A549 (cell line): Measurements from ENCODE around the gene CCT5. TPM values are rescaled to one million over a fixed set of nuclear protein-coding genes. Genes with fewer than 3 reads are reported as not detected.

Source experiments
- ATAC-seq, 2 experiments: fragments of 200-7000 bp in 1 of 2; fragments of >200 bp in 1 of 2; cut with Nextera tagmentation in 1 of 2; cut with Tn5 transposase in 1 of 2; 3 replicates each; pipeline versions ENCODE4 v1.8.0 to v1.9.1; 2018 to 2020; ENCODE audit warnings: mild to moderate bottlenecking in 1 of 2, moderate library complexity in 1 of 2
- CTCF ChIA-PET: fragments of 300-600 bp; sonication (Branson Sonifier 250); formaldehyde crosslinking; extraction: SDS; loops from one replicate; lab custom pipeline; 2021; ENCODE audit warnings: antibody characterized with exemption, inconsistent platforms; lab: Yijun Ruan, JAX
- POLR2A ChIA-PET: fragments of 350-600 bp; formaldehyde crosslinking; extraction: SDS; loops from one replicate; lab custom pipeline; 2021; ENCODE audit warnings: antibody characterized with exemption, inconsistent platforms; lab: Yijun Ruan, JAX
- DNase-seq, 2 experiments: peaks; one replicate each; pipeline versions ENCODE4 v3.0.0 to v3.0.0-alpha.2; 2011 to 2016; ENCODE audit warnings: low read depth in 1 of 2, low spot score in 1 of 2
- FAIRE-seq: peaks from 2 replicates; lab custom pipeline; 2011; peaks lifted over from hg19 to GRCh38; lab: Jason Lieb, UNC
- H3K27ac ChIP-seq, 2 experiments: fragments of >200 bp; sonication (Bioruptor Twin); formaldehyde crosslinking; 3 replicates each; pipeline ENCODE4 v1.5.1; 2016 to 2017
- H3K4me1 ChIP-seq: fragments of >200 bp; sonication (Bioruptor Twin); formaldehyde crosslinking; 3 replicates; pipeline ENCODE4 v1.6.1; 2016
- H3K4me2 ChIP-seq: fragments of >200 bp; sonication (Bioruptor Twin); formaldehyde crosslinking; 3 replicates; pipeline ENCODE4 v1.6.1; 2016
- H3K4me3 ChIP-seq: fragments of >200 bp; sonication (Bioruptor Twin); formaldehyde crosslinking; 3 replicates; pipeline ENCODE4 v1.5.1; 2016
- H3K9me3 ChIP-seq: fragments of >200 bp; sonication (Bioruptor Twin); formaldehyde crosslinking; 3 replicates; pipeline ENCODE4 v1.6.1; 2016
- BHLHE40 ChIP-seq: IDR thresholded peaks from 2 replicates; pipeline ENCODE4 v1.6.1; 2012; ENCODE audit warnings: low read depth, low read length, inconsistent platforms
- CBX2 ChIP-seq: fragments of 200-600 bp; sonication (generic); IDR thresholded peaks from 2 replicates; pipeline ENCODE4 v1.6.1; 2016; ENCODE audit warnings: low read depth, mild to moderate bottlenecking, borderline replicate concordance
- CBX8 ChIP-seq: fragments of 200-600 bp; sonication (generic); IDR thresholded peaks from 2 replicates; pipeline ENCODE4 v1.6.1; 2016
- EHF ChIP-seq: fragments of 250-450 bp; sonication (Bioruptor Pico); IDR thresholded peaks from 2 replicates; pipeline ENCODE4 v1.5.0; 2020; ENCODE audit warnings: mild to moderate bottlenecking
- EHMT2 ChIP-seq: fragments of 200-600 bp; sonication (generic); IDR thresholded peaks from 2 replicates; pipeline ENCODE4 v1.6.1; 2016; ENCODE audit warnings: antibody characterized with exemption, low read depth, mild to moderate bottlenecking, moderate library complexity
- FOSB ChIP-seq: fragments of 250-450 bp; sonication (Bioruptor Pico); IDR thresholded peaks from 2 replicates; pipeline ENCODE4 v1.5.0; 2020; ENCODE audit warnings: mild to moderate bottlenecking, moderate library complexity
- FOSL2 ChIP-seq, 2 experiments: fragments of 450-650 bp in 1 of 2; fragments of >200 bp in 1 of 2; sonication (Bioruptor Twin) in 1 of 2; formaldehyde crosslinking; IDR thresholded peaks; 2 replicates each; pipeline versions ENCODE4 v1.5.0 to v1.6.1; 2016 to 2020; ENCODE audit warnings: mild to moderate bottlenecking in 1 of 2, moderate library complexity in 1 of 2
- HES2 ChIP-seq: fragments of >200 bp; sonication (Bioruptor Twin); formaldehyde crosslinking; IDR thresholded peaks from 2 replicates; pipeline ENCODE4 v1.6.1; 2016
- HMGXB4 ChIP-seq: fragments of 250-450 bp; sonication (Bioruptor Pico); IDR thresholded peaks from 2 replicates; pipeline ENCODE4 v1.5.0; 2021; ENCODE audit warnings: mild to moderate bottlenecking, moderate library complexity, borderline replicate concordance
- HOXB5 ChIP-seq: fragments of 250-450 bp; sonication (Bioruptor Pico); IDR thresholded peaks from 2 replicates; pipeline ENCODE4 v1.5.0; 2020; ENCODE audit warnings: mild to moderate bottlenecking, moderate library complexity
- JUN ChIP-seq, 2 experiments: fragments of >200 bp; sonication (Bioruptor Twin); formaldehyde crosslinking; IDR thresholded peaks; 2 replicates in 1 of 2; 3 replicates in 1 of 2; pipeline ENCODE4 v1.6.1; 2016 to 2017
- KDM1A ChIP-seq: fragments of 200-600 bp; sonication (generic); IDR thresholded peaks from 2 replicates; pipeline ENCODE4 v1.6.1; 2016; ENCODE audit warnings: low read depth, mild to moderate bottlenecking
- NFE2L2 ChIP-seq: fragments of 150-350 bp; conservative IDR thresholded peaks from 2 replicates; pipeline ENCODE4 v1.6.1; 2014; ENCODE audit warnings: low read length
- PHF8 ChIP-seq: fragments of 200-600 bp; sonication (generic); IDR thresholded peaks from 2 replicates; pipeline ENCODE4 v1.6.1; 2016; ENCODE audit warnings: low read depth, mild to moderate bottlenecking, antibody characterized with exemption, moderate library complexity, borderline replicate concordance
- POLR2A ChIP-seq: IDR thresholded peaks from 2 replicates; pipeline ENCODE4 v1.6.1; 2012; ENCODE audit warnings: mild to moderate bottlenecking, low read length
- POLR2AphosphoS2 ChIP-seq: conservative IDR thresholded peaks from 2 replicates; pipeline ENCODE4 v1.6.1; 2012; ENCODE audit warnings: low read length, improper control_type of control experiment, inconsistent platforms
- RARB ChIP-seq: fragments of 250-450 bp; sonication (Bioruptor Pico); IDR thresholded peaks from 2 replicates; pipeline ENCODE4 v1.8.0; 2021; ENCODE audit warnings: mild to moderate bottlenecking, moderate library complexity
- RNF2 ChIP-seq: fragments of 200-600 bp; sonication (generic); IDR thresholded peaks from 2 replicates; pipeline ENCODE4 v1.6.1; 2016; ENCODE audit warnings: low read depth, mild to moderate bottlenecking, antibody characterized with exemption, moderate library complexity, borderline replicate concordance
- SMC3 ChIP-seq: fragments of >200 bp; sonication (Bioruptor Twin); formaldehyde crosslinking; IDR thresholded peaks from 3 replicates; pipeline ENCODE4 v1.6.1; 2018; ENCODE audit warnings: inconsistent platforms
- SREBF2 ChIP-seq: fragments of 450-650 bp; IDR thresholded peaks from 2 replicates; pipeline ENCODE4 v1.6.1; 2014; ENCODE audit warnings: mild to moderate bottlenecking, moderate library complexity
- TP53 ChIP-seq: fragments of 250-450 bp; sonication (Bioruptor Pico); IDR thresholded peaks from 2 replicates; pipeline ENCODE4 v1.5.0; 2021; ENCODE audit warnings: mild to moderate bottlenecking, moderate library complexity
- ZFP36 ChIP-seq: fragments of 450-650 bp; IDR thresholded peaks from 2 replicates; pipeline ENCODE4 v1.6.1; 2014; ENCODE audit warnings: borderline replicate concordance; ENCODE audit not compliant: partially characterized antibody
- ZNF302 ChIP-seq: fragments of 250-450 bp; sonication (Bioruptor Pico); IDR thresholded peaks from 2 replicates; pipeline ENCODE4 v1.9.0; 2021; ENCODE audit warnings: inconsistent platforms, mild to moderate bottlenecking, moderate library complexity
- WGBS: methylation state at CpG from one replicate; pipeline ENCODE4 v1.1.6; 2017; ENCODE audit errors: missing lambda C conversion rate; 5-methylcytosine and 5-hydroxymethylcytosine counted together
- polyA plus RNA-seq, 4 experiments: library from polyadenylated mRNA; depleted of rRNA in 3 of 4; stranded (reverse); fragments of >200 nt; fragmentation: RNase III in 1 of 4; extraction: RNeasy Plus Mini Kit Qiagen cat#74134 plus additional on column Dnase treatment in 1 of 4; gene quantifications; 2 replicates in 3 of 4; 3 replicates in 1 of 4; pipeline ENCODE4 v1.2.3, GENCODE V29; 2011 to 2017
- TF ChIP-seq, protein P1 (sequence below): fragments of 250-450 bp; sonication (Bioruptor Pico); IDR thresholded peaks from 2 replicates; pipeline ENCODE4 v1.5.0; 2020; ENCODE audit warnings: low read depth, mild to moderate bottlenecking, moderate library complexity

CCT5 gene
- polyA plus RNA-seq, 2 of the 4 experiments (the other 2 are of a cell fraction), result 730 to 858 TPM

DNA sequence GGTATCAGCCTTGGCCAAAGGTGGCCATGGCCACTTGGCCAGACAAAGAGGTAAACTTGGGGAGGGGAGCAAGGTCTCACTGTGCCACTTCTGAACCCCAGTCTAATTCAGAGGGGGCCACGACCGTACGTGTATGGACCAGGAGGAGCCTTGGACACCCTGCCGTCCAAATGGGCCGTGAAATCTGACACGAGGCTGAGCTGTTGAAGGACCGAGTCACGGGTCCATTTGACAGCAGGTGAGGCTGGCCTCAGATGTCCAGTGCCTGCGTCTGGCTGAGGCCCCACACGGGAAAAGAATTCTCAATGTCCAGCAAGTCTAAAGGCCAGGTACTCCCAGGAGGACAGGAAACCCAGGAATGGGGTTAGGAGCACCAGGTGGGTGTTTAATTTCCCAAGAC is 39.9 kb downstream of the CCT5 start:
- Histone ChIP-seq H3K9me3 (no peaks in the 10 kb centered on the region), H3K27ac (no peak overlapping the region), H3K4me2 (no peak overlapping the region), H3K4me3 (no peak overlapping the region), H3K4me1 (peaks cover 5% of the 10 kb centered on the region; the same call in 1 of the 3 replicates)
- no peak for TF ChIP-seq JUN (IDR thresholded peaks at IDR 0.05)
- no peak for TF ChIP-seq SREBF2
- TF ChIP-seq TP53 (CRISPR knock-in tag), result no peak
- TF ChIP-seq NFE2L2, result no peak
- no peak for TF ChIP-seq HOXB5 (CRISPR knock-in tag)
- no peak for TF ChIP-seq SMC3
- no peak for TF ChIP-seq ZFP36
- no peak for TF ChIP-seq KDM1A
- no peak for TF ChIP-seq FOSB (CRISPR knock-in tag)
- TF ChIP-seq, protein P1, sequence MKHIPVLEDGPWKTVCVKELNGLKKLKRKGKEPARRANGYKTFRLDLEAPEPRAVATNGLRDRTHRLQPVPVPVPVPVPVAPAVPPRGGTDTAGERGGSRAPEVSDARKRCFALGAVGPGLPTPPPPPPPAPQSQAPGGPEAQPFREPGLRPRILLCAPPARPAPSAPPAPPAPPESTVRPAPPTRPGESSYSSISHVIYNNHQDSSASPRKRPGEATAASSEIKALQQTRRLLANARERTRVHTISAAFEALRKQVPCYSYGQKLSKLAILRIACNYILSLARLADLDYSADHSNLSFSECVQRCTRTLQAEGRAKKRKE (CRISPR knock-in tag), result no peak
- TF ChIP-seq HES2, result no peak
- TF ChIP-seq CBX2, result no peak
- no peak for TF ChIP-seq EHF (CRISPR knock-in tag)
- TF ChIP-seq ZNF302, result no peak
- TF ChIP-seq EHMT2, result no peak
- no peak for TF ChIP-seq POLR2A
- no peak for TF ChIP-seq HMGXB4
- no peak for TF ChIP-seq PHF8
- CTCF ChIA-PET, result interaction anchor here (0.5 to 1.7 kb wide), 3 partner anchors 9 to 134 kb away, joined by 3 to 10 read pairs (median 3); no protein-coding TSS in a partner anchor
- POLR2A ChIA-PET, result no interaction called here
- ATAC-seq (no peak), DNase-seq (no peak), FAIRE-seq (no peak)
- WGBS, result 91% methylated on average over 10 of the region's 10 CpGs

- ChIA-PET POLR2A (no interaction called here), CTCF (interaction anchor here (0.9 to 1.7 kb wide), 2 partner anchors 9 to 134 kb away, joined by 3 to 10 read pairs; no protein-coding TSS in a partner anchor)
- Histone ChIP-seq H3K27ac (no peak overlapping the region), H3K4me3 (no peak overlapping the region), H3K4me2 (no peak overlapping the region), H3K9me3 (no peaks in the 10 kb centered on the region), H3K4me1 (peaks cover 5% of the 10 kb centered on the region; the same call in 1 of the 3 replicates)
- TF ChIP-seq POLR2AphosphoS2 (no peak), RARB (no peak), FOSL2 (IDR thresholded peaks at IDR 0.05) (no peak), FOSL2 (CRISPR knock-in tag; IDR thresholded peaks at IDR 0.05) (no peak), BHLHE40 (no peak), RNF2 (no peak), CBX8 (no peak)
- no peak for ATAC-seq
- FAIRE-seq, result no peak
- no peak for DNase-seq
- WGBS, result 85% methylated on average over 9 of the region's 9 CpGs
Observed at GRCh38 chr5:10290438-10290837, 40.4 kb downstream of the CCT5 start.
